Measurements from ENCODE around the gene DDX41. TPM values are rescaled to one million over a fixed set of nuclear protein-coding genes. Genes with fewer than 3 reads are reported as not detected.
"Not testable (repeated sequence)": the region's sequence is repeated elsewhere in the genome, so short reads cannot be mapped to it uniquely, and the experiment has no call there.

The DDX41 gene
- polyA plus RNA-seq, 5 donors = 74.4 to 104 (median 84.1) TPM

DNA sequence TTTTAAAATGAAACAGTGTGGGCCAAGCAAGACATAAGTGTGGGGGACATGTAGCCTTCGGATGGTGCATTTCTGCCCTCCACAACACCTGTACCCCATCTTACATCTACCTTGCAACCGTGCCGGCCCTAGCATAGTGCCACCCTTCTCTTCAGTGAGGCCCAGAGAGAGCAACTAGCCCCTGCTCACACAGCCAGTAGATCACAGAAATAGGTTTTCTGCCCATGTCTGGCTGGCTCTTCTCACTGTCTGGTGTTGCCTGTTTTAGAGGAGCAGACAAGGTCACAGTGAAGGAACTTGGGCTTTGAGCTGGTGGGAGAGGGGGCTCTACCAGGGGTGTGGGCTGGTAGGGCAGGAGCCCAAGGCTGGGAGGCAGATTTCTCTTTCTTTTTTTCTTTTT lies 30.5 kb downstream of the DDX41 start:
- no peak for DNase-seq

DNA sequence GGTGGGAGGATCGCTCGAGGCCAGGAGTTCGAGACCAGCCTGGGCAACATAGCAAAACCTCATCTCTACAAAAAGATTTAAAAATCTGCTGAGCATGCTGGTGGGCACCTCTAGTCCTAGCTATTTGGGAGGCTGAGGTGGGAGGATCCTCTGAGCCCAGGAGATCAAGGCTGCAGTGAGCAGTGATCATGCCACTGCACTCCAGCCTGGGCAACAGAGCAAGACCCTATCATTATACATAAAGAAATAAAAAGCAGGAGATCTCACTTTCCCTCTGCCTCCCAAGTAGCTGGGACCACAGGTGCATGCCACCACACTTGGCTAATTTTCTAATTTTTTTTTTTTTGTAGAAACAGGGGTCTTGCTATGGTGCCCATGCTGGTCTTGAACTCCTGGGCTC lies 31.0 kb downstream of the DDX41 start:
- not testable (repeated sequence) for DNase-seq

DNA sequence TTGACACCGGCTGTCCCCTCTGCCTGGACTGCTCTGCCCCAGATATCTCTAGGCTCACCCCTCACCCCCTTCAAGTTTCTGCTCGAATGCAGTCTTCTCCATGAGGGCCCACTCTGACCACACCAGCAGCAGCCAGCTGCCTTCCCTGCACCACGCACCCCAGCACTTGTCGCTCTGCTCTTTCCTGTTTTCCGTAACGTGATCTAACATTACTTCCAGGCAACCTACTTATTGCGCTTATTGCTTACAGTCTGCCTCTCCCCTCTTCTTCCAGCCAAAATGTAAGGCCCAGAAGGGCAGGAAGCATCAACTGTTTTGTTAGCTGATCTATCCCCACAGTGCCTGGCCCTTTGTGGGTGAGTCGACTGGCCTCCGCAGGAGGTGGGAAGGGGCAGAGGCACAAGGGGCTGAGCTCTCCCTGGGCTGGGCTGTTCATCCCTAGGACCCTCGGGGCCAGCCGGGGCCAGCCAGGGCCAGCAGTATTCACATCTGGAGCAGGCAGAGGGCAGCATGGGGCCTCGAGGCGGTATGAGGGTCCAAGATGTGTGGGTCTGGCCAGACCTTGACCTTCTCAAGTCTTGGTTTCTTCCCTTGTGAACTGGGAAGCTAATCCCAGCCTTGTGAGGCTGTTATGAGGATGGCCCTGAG lies 31.7 kb downstream of the DDX41 start:
- DNase-seq = no peak

DNA sequence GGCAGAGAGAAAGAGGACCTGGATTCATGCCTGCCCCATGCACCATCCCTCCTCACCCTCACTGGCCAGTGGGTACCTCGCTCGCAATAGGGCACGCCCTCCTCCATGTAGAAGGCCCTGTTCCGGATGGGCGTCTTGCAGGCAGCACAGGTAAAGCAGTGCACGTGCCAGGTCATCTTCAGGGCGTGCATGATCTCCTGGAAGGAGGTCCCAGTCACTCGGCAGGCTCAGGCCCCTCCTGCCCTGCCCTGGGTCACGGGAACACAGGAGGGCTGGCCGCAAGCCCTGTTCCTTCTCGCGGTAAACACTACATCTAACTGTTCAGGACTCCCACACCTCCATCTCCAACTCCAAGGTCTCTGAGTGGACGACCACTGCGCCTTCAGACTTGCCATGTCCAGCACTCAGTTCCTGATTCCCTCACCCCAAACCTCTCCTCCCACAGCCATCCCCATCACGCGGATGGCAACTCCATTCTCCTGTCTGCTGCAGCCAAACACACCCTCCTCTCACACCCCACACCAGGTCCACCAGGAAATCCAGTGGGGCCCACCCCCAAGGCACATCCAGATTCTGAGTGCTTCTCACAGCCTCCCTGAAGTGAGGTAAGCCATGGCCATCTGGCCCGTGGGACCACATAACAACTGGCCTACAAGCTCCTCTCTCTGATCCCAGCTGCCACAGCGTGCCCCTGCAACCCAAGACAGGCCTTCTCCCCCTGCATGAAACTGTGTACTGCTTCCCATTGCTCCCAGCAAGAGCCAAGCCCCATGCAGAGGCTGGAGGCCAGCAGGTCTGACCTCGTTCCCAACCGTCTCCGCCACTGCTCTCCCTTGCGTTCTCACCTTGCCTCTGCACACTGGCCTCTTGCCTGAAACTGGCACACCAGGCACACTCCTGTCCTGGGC lies 32.5 kb downstream of the DDX41 start:
- DNase-seq = no peak

DNA sequence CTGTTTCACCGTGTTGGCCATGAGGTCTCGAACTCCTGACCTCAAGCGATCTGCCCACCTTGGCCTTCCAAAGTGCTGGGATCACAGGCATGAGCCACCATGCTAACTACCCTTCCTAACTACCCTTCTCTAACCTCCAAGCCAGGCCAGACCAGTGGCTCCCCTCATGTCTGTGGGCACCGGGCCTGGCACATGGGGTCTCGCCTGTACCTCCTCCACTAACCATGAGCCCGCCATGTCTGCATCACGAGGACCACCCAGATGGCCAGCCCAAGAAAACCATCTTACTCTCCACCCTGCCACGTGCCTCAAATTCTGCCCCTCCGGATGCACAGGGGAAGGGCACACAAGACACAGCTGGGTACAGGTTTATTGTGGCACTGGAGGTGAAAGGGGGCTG lies 33.7 kb downstream of the DDX41 start:
- no peak for DNase-seq

DNA sequence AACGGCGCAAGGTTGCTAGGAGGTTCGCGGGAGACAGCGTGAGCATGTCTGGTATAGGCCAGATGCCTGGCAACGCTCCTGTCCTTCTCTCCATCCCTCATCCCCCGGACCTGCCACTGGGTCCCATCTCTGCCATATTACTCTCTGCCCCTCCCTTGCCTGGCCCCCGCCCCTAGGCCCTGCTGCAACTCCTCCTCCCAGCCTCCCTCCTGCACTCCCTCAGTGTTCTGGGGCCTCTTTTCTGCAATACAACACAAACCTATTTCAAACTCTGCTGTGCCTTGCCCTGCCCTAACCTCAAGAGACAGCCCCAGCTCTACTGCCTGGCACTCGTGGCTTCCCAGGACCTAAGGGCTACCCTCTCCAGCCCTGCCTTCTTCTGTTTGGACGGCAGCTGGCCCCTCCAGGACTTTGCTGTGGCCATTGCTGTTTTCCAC lies 34.4 kb downstream of the DDX41 start:
- no peak for DNase-seq

DNA sequence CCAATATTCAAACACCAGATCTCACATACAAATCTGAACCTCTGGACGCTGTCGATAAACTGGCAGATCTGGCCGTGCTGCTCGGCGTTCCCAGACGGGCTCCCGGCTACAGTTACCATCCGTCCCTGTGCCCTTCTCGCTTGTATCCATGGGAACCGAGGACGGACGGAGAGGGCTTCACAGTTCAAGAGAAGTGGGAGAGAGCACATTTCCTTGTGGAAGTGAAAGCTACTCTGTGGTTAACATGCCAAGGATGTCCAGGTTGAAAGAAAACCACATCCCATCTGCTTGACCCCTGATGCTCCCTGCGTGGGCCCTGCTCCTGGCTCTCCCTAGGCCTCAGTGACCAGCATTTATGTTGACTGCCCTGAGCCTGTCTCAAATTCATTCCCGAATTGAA lies 37.0 kb downstream of the DDX41 start:
- no peak for DNase-seq

DNA sequence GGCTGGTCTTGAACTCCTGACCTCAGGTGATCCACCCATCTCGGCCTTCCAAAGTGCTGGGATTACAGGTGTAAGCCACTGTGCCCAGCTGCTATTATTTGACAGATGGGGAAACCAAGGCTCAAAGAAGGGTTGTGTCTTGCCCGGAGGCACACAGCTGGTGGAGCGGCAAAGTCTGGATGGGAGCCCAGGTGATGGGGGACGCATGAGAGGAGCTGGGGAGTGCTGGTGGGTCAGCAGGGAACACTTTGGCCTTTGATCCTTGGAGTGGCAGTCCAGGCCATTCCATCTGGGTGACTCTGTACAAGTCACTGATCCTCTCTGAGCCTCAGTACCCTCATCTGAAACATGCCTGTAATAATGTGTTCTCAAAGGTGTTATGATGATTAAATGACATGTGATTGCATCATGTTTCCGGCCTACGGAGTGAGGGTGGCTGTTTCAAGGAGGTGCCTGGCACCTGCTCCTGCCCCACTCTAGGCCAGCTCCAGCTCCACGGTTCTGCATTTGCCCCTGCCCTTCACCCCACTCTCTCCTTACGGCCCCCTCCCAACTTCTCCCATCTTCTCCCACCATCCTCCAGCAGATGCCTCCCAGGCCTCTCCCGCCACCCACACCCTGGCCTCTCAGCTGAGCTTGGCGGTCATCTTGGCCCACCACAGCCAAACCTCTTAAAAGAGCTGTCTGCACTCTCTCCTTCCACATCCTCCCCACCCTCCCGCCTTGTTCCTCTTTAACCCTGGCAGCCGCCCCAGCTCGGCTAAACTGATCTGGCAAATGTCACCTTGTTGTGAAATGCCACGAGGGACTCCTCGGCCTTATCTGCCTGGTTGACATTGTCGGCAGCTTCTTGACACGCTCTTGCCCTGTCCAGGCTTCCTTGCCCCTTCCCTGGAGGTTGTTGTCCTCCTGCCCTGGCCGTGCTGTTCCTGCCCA lies 37.8 kb downstream of the DDX41 start:
- DNase-seq = peak; percentile 66 to 77

DNA sequence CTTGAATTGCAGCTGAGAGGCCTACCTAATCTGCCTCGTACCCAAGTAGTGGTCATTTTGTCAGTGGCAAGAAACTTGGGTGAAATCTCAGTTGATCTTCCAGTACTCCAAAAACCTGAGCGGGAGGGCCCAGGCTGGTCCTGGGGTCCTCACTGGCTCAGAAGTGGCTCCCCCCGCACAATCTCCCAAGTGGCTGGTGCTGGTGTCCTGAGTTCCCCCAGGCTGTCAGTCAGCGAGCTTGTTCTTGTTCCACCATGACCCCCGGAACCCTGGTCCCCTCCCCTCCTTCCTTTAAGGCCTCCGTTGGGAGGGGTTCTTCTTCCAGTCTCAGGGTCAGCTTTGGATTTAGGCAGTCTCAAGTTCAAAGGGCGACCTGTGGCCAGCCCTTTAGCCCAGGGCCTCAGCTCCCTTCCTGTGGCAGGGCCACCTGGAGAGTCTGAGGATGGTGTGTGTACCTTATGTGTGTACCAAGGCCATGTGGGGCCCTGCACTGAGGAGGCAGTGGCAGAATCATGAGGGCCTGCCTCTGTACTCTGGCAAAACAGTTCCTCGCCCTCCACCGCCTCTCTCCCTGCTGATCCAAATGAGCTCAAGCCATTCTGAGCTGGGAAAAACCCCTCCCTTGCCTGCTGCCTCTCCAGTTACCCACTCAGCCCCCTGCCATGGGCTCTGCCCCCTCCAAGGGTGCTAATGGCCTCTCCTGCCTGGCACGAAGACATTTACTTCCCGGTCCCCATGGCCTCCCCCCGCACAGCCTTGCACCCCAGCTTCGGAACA lies 38.9 kb downstream of the DDX41 start:
- no peak for DNase-seq

DNA sequence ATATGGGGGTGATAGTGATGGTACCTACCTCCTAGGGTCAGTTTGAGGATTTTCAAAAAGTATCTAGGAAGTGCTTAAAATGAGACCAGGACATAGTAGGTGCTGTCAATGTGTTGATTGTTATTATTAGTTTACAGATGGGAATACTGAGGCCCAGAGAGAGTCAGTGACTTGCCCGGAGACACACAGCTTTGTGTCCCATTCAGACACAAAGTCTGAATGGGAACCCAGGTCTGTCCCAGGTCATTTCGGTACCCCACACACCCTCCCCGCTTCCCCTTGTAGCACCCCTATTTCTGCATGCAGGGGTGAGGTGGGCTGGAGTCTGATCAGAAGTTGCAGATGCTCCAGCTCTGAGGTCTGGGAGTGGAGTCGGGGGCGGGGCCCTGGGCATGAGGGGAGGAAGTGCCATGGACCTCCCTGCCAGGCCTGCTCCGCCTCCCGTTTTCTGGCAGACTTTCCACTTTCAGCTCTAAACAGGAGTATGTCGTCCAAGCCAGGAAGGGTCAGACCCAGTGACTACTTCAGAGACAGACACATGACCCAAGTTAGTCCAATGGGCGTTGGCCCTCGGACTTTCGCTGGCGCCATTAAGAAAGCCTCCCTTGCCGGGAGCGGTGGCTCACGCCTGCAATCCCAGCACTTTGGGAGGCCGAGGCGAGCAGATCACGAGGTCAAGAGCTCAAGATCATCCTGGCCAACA lies 40.1 kb downstream of the DDX41 start:
- no peak for DNase-seq

DNA sequence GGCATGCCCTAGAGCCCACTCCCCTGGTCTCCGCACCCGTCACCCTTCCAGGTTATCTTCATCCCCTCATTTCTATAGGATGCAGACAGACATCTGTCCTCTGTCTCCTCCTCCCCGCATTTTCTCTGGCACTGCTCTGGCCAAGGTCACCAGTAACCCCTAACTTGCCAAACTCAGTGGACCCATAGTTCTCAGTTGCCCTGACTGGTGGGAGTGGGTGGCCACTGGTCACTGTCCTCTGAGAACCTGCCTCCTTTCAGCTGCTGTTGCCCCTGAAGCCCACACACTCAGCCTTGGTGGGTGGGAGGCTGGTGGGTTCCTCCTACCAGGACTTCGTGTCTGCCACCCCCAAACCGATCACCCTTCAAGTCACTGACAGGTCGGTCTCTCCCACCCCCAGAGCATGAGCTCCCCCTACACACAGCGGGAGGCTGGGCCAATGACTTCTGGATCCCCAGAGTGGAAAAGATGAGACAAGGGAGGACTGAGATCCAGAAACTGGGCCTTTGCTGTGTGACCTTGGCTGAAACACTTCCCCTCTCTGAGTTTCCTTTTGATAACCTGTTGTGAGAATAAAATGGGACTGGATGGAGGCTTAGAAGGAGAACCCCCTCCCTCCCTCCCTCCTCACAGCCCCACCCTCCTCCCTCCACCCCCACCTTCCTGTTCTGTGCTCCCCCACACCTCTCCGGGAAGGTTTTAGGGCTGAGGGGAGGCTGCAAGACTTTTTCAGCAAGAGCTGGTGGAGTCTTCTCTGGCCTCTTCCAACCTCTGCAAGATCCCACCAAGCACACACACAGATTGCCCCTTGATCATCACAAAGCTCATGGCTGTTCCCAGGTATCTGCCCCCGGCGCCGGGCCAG lies 41.0 kb downstream of the DDX41 start:
- no peak for DNase-seq

DNA sequence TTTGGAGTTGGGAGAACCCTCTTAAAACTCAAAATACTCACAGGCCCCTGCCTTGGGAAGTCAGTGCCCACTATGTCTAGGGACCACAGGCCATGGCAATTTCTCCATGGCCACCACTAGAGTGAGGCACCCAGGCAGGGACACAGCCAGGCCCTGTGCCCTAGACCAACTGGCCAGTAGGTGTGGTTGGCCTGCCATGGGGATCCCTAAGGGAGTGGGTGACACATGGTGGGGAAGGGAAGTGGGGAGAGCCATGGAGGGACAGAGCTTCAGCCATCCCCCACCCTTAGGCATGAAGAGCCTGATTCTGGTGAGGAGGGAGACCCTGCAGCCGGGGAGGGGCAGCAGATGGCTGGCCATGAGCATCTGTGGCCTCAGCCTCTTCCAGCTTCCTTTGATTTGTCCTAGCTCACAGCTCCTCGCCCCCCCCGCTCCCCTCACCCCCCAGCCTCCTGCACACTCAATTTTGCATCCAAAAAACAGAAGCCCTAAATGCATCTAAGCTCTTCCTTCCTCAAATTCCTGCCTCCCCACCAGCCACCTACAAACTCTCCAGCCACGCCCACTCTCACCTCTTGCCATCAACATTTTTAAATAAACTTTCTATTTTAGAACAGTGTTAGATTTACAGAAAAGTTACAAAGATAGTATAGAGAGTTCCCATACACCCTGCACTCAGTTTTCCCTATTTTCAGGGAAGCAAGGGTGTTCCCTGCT lies 41.8 kb downstream of the DDX41 start:
- no peak for DNase-seq

DNA sequence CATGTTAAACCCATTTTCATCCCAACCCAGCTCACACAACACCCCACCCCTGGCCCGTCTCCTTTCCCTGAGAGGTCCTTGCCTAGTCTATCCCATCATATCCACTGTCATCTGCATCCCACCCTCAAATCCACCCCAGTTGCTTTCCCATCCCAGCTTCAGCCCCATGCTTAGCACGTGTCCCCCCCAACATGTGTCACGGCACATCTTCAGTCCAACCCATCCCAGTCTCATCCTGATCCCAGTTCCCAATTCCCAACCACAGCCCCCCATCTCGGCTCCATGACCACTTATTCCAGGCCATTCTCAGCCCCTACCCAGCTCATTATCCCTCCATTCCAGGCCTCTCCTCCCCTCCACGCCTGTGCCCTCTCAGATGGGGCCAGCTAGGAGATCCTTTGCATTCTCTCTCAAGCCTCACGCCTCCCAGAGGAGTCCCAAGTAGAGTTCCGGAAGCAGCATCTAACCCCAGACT lies 42.7 kb downstream of the DDX41 start:
- DNase-seq = no peak

DNA sequence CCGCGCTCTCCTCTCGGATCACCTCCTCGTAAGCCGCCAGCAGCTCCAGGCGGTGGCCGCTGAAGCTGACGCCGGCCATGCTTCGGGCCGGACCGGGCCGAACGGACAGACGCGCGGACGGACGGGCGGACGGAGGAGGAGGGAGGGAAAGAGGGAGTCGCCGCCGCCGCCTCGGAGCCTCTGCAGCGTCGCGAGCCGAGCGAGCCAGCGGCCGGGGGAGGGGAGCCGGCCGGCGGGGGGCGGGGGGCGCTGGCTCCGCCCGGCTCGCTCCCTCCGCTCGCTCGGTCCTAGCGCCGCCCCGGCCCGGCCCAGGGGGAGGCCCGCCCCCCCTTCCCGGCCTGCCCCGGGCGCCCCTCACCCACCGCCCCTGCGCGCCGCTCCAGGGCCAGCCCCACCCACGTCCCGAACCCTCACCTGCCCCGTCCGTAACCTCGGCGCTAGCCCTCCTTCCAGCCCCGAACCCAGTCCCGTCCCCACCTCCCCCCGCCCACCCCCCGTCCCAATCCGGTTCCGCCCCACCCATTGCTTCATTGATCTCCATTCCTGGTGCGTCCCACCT lies 43.2 kb downstream of the DDX41 start, which contains the start of gene DBN1:
TSS of gene DBN1 (minus strand) at position 192 of the 559 bp plus-strand sequence. CDS start at position 79, 113 bp downstream.
- DNase-seq = peak; percentile 36 to 62

DNA sequence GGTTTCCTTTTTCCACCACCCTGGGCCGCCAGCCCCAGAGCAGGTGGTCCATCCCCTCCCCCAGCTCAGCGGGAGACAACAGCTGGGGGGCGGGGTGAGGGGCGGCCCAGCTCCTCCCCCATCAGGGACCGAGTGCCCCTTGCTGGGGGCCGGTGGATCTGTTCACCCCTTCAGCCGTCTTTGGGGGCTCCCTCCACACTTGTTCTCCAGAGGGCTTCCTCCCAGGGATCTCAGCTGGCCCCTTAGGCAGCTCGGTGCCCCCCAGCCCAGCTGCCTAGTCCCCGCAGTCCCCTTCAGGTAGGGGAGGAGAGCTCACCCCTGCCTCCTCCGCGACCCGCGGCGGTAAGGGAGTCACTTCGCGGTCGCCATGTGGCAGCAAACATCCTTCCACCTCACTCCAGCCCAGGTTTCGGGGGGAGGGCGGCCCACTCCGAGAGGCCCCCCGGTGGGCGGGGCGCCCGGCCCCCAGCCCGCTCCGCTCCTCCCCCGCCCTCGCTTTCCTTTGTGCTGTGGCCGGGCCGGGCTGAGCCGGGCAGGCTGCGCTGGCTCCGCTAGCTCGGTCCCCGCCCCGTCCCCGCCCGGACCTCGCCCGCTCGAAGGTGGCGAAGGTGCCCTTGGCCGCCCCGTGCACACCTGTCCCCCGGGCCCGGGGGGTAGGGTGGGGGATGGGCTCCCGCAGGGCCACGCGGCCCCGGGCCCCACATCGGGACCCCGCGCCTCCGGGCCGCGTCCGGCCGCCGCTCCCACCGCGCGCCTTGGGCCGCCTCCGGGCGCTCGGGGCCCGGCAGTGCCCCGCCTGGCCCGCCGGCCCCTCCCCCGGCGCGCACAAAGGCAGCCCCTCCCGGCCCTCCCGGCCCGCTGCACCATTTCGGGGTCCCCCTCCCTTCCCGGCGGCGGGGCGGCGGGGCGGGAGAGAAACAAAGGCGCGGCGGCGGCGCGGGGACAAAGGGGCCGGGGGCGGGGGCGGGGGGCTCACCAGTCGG lies 44.0 kb downstream of the DDX41 start:
- peak in 1 of 2 donors; percentile 40 for DNase-seq

DNA sequence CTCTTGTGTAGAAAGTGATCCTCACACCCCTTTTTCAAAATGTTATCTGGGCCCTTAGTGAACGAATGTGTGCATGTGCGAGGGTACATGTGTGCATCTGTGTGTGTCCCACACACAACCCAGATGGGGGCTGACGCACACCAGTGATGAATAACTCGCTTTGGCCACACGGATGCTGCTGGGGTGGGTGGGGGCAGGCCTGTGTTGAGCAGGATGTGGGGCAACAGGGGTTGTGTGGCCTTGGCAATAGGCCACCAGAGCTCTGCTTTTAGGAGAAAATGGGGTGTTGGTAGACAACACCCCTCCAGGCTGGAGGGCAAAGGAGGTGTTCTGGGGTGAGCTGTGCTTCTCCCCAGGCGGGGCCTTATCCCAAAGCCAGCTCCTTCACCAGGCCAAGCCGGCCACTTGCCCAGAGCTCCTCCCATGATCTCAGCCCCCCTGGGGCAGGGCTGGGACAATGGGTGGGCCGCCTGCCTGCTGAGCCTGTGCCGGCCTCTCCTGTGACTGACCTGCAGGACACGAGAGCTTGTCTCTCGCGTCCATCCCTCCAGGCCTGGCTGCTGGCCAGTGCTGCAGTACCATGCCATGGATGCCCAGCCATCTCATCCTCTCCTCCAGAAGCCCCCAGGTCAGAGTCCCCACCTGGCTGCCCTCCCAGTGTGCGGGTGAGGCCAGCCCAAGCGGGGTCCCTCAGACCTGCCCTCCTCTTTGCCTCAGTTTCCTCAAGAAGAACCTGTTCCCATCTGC lies 45.0 kb downstream of the DDX41 start:
- no peak for DNase-seq

Measured in right lung (tissue), 5 donors.